Lower leg skin (tissue), 3 donors: ENCODE results near the gene RAD51B.

Experiments
- CTCF ChIP-seq, 3 donors: fragments of 450-650 bp; IDR thresholded peaks; one replicate each; pipeline ENCODE4 v1.5.1; 2016; ENCODE audit warnings: antibody characterized with exemption in 3 of 3, mild to moderate bottlenecking in 3 of 3, moderate library complexity in 2 of 3
- POLR2A ChIP-seq, 2 donors: fragments of 450-650 bp; IDR thresholded peaks; one replicate each; pipeline ENCODE4 v1.6.1; 2016 to 2017; ENCODE audit warnings: antibody characterized with exemption in 2 of 2, mild to moderate bottlenecking in 1 of 2, moderate library complexity in 1 of 2

GRCh38 chr14:68514608-68515194 is 695.1 kb downstream of the RAD51B start:
- TF ChIP-seq CTCF (IDR thresholded peaks at IDR 0.05) (no peak), POLR2A (IDR thresholded peaks at IDR 0.05) (no peak)
